ENCODE results near the gene CLNK.
A peak's percentile ranks its signal among the peaks of the same experiment; 100 is the strongest.
"Not testable (repeated sequence)": the region's sequence is repeated elsewhere in the genome, so short reads cannot be mapped to it uniquely, and the experiment has no call there.

Gene CLNK

GRCh38 chr4:10606483-10607155 lies 77.9 kb downstream of the CLNK start:
- no peak for DNase-seq

GRCh38 chr4:10605746-10606482 lies 78.7 kb downstream of the CLNK start:
- no peak for DNase-seq

- no peak for DNase-seq
Measured at GRCh38 chr4:10605031-10605430, 79.5 kb downstream of the CLNK start.

GRCh38 chr4:10599574-10599973 lies 85.0 kb downstream of the CLNK start:
- no peak for DNase-seq

- DNase-seq, result no peak
Measured at GRCh38 chr4:10598829-10599228, 85.7 kb downstream of the CLNK start.

GRCh38 chr4:10596586-10597290 lies 87.8 kb downstream of the CLNK start:
- DNase-seq, result no peak

GRCh38 chr4:10593130-10593529 lies 91.4 kb downstream of the CLNK start:
- DNase-seq, result no peak

GRCh38 chr4:10590896-10591295 lies 93.7 kb downstream of the CLNK start:
- no peak for DNase-seq

- DNase-seq, result no peak
Measured at GRCh38 chr4:10589799-10590198, 94.8 kb downstream of the CLNK start.

GRCh38 chr4:10589321-10589720 lies 95.2 kb downstream of the CLNK start:
- no peak for DNase-seq

- DNase-seq, result peak; percentile 20 to 33
Measured at GRCh38 chr4:10587697-10588096, 96.9 kb downstream of the CLNK start.

- DNase-seq, result no peak
Measured at GRCh38 chr4:10587296-10587695, 97.3 kb downstream of the CLNK start.

- DNase-seq, result no peak
Measured at GRCh38 chr4:10584042-10584441, 100.5 kb downstream of the CLNK start.

- no peak for DNase-seq
Measured at GRCh38 chr4:10582951-10583350, 101.6 kb downstream of the CLNK start.

- DNase-seq, result peak in 1 of 2 experiments; percentile 23
Measured at GRCh38 chr4:10582059-10582686, 102.4 kb downstream of the CLNK start.

- DNase-seq, result no peak
Measured at GRCh38 chr4:10581022-10581421, 103.5 kb downstream of the CLNK start.

GRCh38 chr4:10579648-10580047 lies 104.9 kb downstream of the CLNK start:
- DNase-seq, result no peak

GRCh38 chr4:10577508-10578426 lies 106.8 kb downstream of the CLNK start:
- DNase-seq, result no peak

GRCh38 chr4:10577018-10577417 lies 107.5 kb downstream of the CLNK start:
- DNase-seq, result no peak

GRCh38 chr4:10576236-10576635 lies 108.3 kb downstream of the CLNK start:
- DNase-seq, result no peak

GRCh38 chr4:10575414-10575813 lies 109.2 kb downstream of the CLNK start:
- no peak for DNase-seq

GRCh38 chr4:10574553-10574952 lies 110.0 kb downstream of the CLNK start:
- not testable (repeated sequence) for DNase-seq
